RWPE1 (cell line): Measurements from ENCODE around the gene ECI2.

Experiments
- CTCF ChIA-PET: fragments of 350-600 bp; sonication (Branson Sonifier 250); formaldehyde crosslinking; extraction: SDS; loops from one replicate; lab custom pipeline; 2021; lab: Yijun Ruan, JAX
- POLR2A ChIA-PET: fragments of 400-600 bp; formaldehyde crosslinking; extraction: SDS; loops from one replicate; lab custom pipeline; 2020; ENCODE audit warnings: antibody characterized with exemption; ENCODE audit not compliant: low non-redundant PET; lab: Yijun Ruan, JAX
- DNase-seq: peaks from one replicate; pipeline ENCODE4 v3.0.0; 2012; ENCODE audit warnings: low spot score
- H3K27ac ChIP-seq: fragments of 450-650 bp; 2 replicates; pipeline ENCODE4 v1.5.1; 2017
- CTCF ChIP-seq: fragments of 450-650 bp; conservative IDR thresholded peaks from 2 replicates; pipeline ENCODE4 v1.5.1; 2017; ENCODE audit warnings: low read depth, mild to moderate bottlenecking

ECI2 gene

GRCh38 chr6:4172368-4172767 is 37.0 kb upstream of the ECI2 start:
- no peak for TF ChIP-seq CTCF
- DNase-seq: no peak
- no peak overlapping the region for H3K27ac ChIP-seq
- ChIA-PET POLR2A (no interaction called here), CTCF (no interaction called here)

GRCh38 chr6:4170297-4170696 is 34.9 kb upstream of the ECI2 start:
- no peak for DNase-seq
- ChIA-PET POLR2A (no interaction called here), CTCF (no interaction called here)
- no peak for TF ChIP-seq CTCF
- H3K27ac ChIP-seq: no peak overlapping the region

GRCh38 chr6:4169028-4169789 is 33.8 kb upstream of the ECI2 start:
- no peak overlapping the region for H3K27ac ChIP-seq
- TF ChIP-seq CTCF: no peak
- ChIA-PET POLR2A (no interaction called here), CTCF (interaction anchor here (1.1 kb wide), 1 partner anchor 14 kb away, joined by 3 read pairs; no protein-coding TSS in a partner anchor)
- DNase-seq: no peak

- ChIA-PET CTCF (interaction anchor here (0.7 kb wide), 1 partner anchor 704 kb away, joined by 4 read pairs; no protein-coding TSS in a partner anchor), POLR2A (no interaction called here)
- no peak for TF ChIP-seq CTCF
- H3K27ac ChIP-seq: no peak overlapping the region
- no peak for DNase-seq
Measured at GRCh38 chr6:4167833-4168232, 32.5 kb upstream of the ECI2 start.

GRCh38 chr6:4167123-4167522 is 31.7 kb upstream of the ECI2 start:
- DNase-seq: no peak
- ChIA-PET POLR2A (no interaction called here), CTCF (interaction anchor here (1.1 kb wide), 1 partner anchor 11 kb away, joined by 3 read pairs; no protein-coding TSS in a partner anchor)
- no peak for TF ChIP-seq CTCF
- H3K27ac ChIP-seq: no peak overlapping the region

DNA sequence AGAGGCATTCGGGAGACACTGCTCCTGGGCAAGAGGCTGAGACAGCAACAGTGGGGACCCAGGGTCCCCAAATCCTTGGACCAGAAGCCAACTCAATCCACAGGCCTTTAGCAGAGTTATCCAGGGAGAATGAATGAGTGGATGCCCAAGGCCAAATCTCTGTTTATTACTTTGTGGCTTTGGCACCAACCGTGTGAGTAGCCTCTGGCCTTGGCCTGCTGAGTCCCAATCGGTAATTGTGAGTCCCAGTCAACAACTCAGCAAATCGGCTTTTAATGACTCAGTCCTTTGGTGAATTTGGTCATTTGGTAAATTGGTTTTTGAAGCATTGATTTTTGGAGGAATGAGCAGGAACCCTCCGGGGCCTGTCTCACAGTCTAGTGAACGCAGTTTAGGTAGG is 29.1 kb upstream of the ECI2 start:
- CTCF ChIA-PET: interaction anchor here (0.7 kb wide), 1 partner anchor 334 kb away, joined by 3 read pairs; no protein-coding TSS in a partner anchor
- H3K27ac ChIP-seq: no peak overlapping the region
- POLR2A ChIA-PET: no interaction called here
- no peak for DNase-seq
- TF ChIP-seq CTCF: no peak
